ENCODE data around the gene ENDOU.

Gene ENDOU

GRCh38 chr12:47717443-47718193, 7.7 kb downstream of the ENDOU start:
- DNase-seq, result peak in 3 of 4 experiments; percentile 10 to 34 (median 33)

GRCh38 chr12:47717046-47717442, 8.2 kb downstream of the ENDOU start:
- no peak for DNase-seq

GRCh38 chr12:47715877-47716548, 9.3 kb downstream of the ENDOU start:
- DNase-seq, result no peak

DNA sequence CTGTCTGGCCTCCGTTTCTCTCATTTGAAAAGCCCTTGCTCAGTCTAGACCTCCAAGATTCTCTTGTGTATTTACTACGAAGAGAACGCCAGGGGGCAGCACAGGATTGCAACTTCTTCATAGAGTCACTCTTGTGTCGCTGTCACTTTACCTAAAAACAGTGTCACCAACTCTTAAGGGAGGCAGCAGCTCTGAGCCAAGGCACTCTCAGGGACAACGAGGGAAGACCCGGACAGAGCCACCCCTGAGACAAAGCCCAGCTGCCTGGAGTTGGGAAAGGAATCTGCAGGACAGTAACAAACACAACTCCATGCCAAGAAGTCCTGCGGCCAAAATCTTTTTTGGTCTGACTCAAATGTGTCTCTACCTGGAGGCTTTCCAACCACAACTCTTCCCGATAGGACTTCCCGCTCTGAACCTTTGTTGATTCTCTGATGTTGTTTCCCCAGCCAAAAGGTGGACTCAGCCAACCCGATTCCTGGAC, 9.9 kb downstream of the ENDOU start:
- DNase-seq, result peak; percentile 28 to 71 (median 65)

- no peak for DNase-seq
Measured at GRCh38 chr12:47714826-47715386, 10.4 kb downstream of the ENDOU start.

DNA sequence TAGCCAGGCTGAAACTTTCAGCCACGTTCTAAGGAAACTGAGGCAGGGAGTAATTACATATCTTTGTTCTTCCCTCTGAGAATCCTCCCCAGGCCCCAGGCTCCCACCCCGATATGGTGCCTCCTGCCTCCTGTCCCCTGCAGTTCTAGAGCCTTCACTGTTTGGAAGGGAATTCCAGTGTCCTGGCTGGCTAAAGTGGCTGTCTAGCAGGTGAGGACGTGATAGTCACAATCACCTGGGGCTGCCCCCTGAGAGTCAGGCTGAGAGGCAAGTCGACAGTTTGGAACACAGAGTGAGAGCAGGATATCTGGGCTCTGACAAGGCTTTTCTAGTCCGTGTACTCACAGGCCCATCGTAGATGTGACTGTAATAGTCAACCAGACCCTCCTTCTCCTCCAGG, 13.1 kb downstream of the ENDOU start:
- no peak for DNase-seq

DNA sequence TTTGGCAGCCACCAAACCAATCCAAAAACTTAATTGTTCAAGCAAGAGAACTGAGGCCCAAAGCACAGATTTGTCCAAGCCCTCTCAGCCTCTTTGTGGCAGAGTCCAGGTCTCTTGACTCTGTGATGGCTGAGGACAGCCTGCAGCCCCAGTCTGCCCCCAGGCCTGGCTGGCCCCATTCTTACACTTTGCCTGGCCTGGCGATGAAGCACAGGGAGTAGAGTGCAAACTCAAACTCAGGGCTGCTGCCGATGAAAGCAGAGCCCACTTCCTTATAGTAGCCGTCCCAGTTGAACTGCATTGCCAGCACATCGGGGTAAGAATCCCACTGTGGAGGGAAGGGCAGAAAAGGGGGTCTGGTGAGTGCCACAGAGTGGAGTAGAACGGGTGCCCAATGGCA, 13.8 kb downstream of the ENDOU start:
- DNase-seq, result no peak

DNA sequence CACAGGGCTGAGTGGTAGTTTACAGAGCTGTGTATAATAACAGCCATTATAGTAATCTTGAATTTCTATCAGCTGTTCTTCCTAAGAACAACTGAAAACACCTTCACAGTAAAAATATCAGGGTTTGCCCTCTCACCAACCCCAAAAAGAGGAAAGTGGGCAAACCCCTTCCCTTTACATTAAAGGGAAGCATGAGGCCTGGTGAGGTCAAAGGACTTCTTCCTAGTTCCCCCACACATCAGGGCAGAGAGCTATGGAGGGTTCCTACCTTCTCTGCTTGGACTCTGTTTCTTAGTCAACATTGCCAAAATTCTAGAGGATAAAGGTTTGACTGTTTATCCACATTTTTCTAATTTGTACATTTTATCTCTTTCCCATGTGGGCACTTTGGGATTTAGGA, 15.0 kb downstream of the ENDOU start:
- DNase-seq, result no peak

DNA sequence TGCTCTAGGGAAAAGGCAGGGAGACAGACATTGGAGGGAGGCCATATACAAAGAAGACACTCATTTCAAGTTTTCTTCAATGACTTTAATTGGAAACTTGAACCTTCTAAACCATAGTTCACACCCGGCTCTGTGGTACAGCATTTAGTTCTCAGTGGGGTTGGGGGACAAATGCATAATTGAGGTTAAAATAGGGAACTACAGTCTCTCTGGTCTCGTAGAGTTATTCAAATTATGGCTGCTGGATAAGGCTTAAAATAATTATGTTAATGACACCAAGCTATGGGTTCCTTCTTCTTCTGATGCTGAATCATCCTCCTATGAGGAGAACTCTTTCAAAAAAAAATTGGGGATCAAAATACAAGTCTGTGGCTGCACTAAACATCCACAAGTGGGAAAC, 15.6 kb downstream of the ENDOU start:
- DNase-seq, result no peak

DNA sequence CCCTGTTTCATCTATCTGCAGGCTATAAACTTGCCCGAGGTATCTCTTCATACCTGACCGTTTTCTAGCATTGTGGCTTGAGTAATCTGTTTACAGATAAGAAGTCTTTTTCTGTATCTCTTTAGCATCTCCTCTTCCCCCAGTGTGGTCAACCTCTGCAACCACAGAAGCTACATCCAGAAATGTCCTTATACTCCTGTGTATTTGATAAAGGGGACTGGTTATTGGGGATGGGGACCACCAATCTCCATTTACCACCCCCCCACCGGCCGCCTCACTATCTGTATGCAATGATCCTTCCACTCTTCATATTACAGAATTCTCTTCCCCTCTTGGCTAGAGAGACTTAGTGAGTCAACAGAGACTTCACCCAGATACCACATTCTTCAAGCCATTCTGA, 16.1 kb downstream of the ENDOU start:
- no peak for DNase-seq

DNA sequence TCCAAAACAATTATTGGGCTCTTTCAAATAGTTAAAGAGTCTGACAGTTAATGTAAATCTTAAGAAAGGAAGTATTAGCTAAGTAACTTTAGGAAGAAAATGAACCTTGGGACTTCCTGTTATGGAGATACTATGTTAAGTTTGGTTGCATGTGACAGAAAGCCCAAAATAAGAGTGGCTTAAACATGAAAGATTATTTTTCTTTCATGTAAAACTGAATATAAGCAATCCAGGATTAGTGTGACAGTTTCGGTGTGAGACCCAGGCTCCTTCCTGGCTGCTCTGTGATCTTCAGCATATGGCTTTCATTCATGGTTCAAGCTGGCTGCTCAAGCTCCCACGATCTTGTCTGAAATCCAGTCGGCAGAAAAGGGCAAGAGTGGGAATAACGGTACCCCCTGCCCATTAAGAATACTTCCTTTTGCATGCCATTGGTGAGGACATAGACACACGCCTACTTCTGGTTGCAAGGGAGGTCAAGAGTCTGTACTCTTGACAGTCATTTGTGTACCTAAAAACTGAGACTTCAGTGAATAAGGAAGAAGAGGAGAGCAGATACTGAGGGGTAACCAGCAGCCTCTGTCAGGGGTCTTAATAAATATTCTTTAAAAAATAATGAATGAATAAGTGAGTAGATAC, 17.3 kb downstream of the ENDOU start:
- no peak for DNase-seq

DNA sequence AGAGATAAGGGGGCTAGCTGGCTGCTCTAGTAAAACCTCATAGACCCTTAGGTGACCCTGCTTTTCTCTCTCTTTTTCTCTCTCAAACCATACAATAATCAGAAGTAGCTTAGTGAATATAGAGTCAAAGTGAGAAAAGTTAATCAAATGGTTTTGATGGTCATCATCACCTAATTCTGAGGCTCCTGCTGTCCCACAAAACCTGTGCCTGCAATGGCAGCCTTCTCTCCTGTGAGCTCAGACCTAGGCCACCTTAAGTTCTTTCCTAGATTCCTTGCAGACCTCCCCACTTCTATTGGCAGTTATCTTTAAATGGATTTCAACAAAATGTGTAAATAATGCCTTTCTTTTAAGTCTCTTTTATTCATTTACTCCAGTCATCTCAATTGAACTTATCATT, 17.9 kb downstream of the ENDOU start:
- no peak for DNase-seq

GRCh38 chr12:47705566-47706425, 19.5 kb downstream of the ENDOU start, which contains the start of gene RPAP3:
Gene RPAP3 (minus strand): TSS chr12:47706030. CDS start chr12:47702840, 3,190 bp downstream.
- DNase-seq, result peak; percentile 92 to 98 (median 94)

- no peak for DNase-seq
Measured at GRCh38 chr12:47705229-47705565, 20.1 kb downstream of the ENDOU start.

DNA sequence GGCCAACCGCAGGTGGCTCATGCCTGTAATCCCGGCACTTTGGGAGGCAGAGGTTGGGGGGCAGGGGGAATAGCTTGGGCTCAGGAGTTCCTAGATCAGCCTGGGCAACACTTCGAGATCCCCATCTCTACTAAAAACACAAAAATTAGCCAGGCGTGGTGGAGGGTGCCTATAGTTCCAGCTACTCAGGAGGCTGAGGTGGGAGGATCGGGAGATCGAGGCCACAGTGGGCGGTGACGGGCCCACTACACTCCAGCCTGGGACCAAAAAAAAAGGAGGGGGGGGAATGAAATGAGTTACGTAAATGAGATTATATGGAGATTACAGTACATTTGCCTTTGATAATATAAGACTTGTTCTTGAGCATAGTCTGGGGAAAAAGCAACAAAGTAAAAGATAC, 20.6 kb downstream of the ENDOU start:
- no peak for DNase-seq

GRCh38 chr12:47700263-47700662, 25.0 kb downstream of the ENDOU start:
- no peak for DNase-seq

GRCh38 chr12:47698631-47699030, 26.7 kb downstream of the ENDOU start:
- no peak for DNase-seq

GRCh38 chr12:47698055-47698454, 27.2 kb downstream of the ENDOU start:
- no peak for DNase-seq

DNA sequence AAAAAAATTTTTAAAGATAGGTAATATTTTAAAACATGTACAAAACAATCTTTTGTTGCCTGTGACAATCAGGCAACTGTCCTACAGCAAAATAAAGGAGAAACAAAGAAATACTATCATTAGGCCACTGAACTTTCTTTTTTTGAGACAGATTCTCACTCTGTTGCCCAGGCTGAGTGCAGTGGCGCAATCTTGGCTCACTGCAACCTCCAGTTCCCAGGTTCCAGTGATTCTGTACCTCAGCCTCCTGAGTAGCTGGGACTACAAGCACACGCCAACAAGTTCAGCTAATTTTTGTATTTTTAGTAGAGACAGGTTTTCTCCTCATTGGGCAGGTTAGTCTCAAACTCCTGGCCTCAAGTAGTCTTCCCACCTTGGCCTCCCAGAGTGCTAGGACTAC, 36.1 kb downstream of the ENDOU start:
- no peak for DNase-seq

GRCh38 chr12:47687636-47688035, 37.7 kb downstream of the ENDOU start:
- DNase-seq, result no peak

DNA sequence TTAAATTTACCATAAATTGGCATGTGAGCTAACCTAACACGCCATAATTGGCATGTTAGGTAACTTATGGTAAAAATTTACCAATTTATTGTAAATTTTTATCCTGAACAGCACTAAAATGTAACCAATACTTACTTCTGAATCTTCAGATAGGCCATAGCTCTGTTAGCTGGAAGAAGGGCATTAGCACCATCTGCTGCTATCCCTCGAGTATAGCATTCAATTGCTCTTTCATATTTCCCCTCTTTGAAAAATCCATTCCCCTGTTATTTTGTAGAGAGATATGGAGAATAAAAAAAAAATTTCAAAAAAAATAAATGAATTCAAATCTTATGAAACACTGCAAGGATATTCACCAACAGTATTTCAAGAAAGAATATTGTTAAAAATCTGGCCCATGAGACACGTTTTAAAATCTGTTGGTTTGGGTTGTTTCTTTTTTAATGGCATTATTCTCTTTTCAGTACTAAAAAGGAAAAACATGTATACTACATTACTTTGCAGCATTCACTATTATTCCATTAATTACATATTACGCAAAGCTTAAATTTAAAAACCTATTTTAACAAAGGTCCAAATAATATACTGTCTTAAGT, 38.5 kb downstream of the ENDOU start:
- DNase-seq, result no peak

- DNase-seq, result no peak
Measured at GRCh38 chr12:47679785-47680184, 45.5 kb downstream of the ENDOU start.

All from activated naive CD4-positive, alpha-beta T cell (primary cell).